GM12891 (cell line): ENCODE results near the gene FRMD8.

Experiments
- POLR2A ChIP-seq: IDR thresholded peaks from 2 replicates; pipeline ENCODE4 v1.6.1; 2011; ENCODE audit warnings: low read depth, low read length, control low read depth
- POLR2AphosphoS5 ChIP-seq: IDR thresholded peaks from 2 replicates; pipeline ENCODE4 v1.6.1; 2011; ENCODE audit warnings: low read depth, low read length, control low read depth
- SPI1 ChIP-seq: IDR thresholded peaks from 2 replicates; pipeline ENCODE4 v1.6.1; 2011; ENCODE audit warnings: low read depth, low read length, control low read depth
- TAF1 ChIP-seq: IDR thresholded peaks from 2 replicates; pipeline ENCODE4 v1.6.1; 2011; ENCODE audit warnings: low read depth, low read length, control low read depth

- TF ChIP-seq POLR2AphosphoS5 (no peak), POLR2A (no peak), TAF1 (no peak), SPI1 (no peak)
These were observed 33.1 kb upstream of the FRMD8 start for GRCh38 chr11:65353376-65353775.
